GM23338 (cell line): ENCODE data around the gene CLEC7A.

ENCODE experiments used
- CREB1 ChIP-seq: fragments of 250-450 bp; sonication (Bioruptor Pico); IDR thresholded peaks from 2 replicates; pipeline ENCODE4 v1.5.0; 2020; ENCODE audit warnings: low read depth, mild to moderate bottlenecking, moderate library complexity
- ETS1 ChIP-seq: IDR thresholded peaks from 2 replicates; pipeline ENCODE4 v1.6.1; 2016; ENCODE audit warnings: antibody characterized with exemption
- EZH2 ChIP-seq: fragments of 200-600 bp; sonication (generic); IDR thresholded peaks from one replicate; pipeline ENCODE4 v1.8.0; 2017; ENCODE audit warnings: antibody characterized with exemption, mild to moderate bottlenecking, low read depth; ENCODE audit not compliant: unreplicated experiment
- EZH2phosphoT487 ChIP-seq: fragments of 200-600 bp; sonication (generic); IDR thresholded peaks from one replicate; pipeline ENCODE4 v1.8.1; 2018; ENCODE audit warnings: antibody characterized with exemption; ENCODE audit not compliant: unreplicated experiment
- JUNB ChIP-seq: IDR thresholded peaks from one replicate; pipeline ENCODE4 v1.6.1; 2016; ENCODE audit warnings: antibody characterized with exemption; ENCODE audit not compliant: unreplicated experiment
- NANOG ChIP-seq: IDR thresholded peaks from 2 replicates; pipeline ENCODE4 v1.6.1; 2016; ENCODE audit warnings: antibody characterized with exemption, borderline replicate concordance
- POLR2AphosphoS5 ChIP-seq: IDR thresholded peaks from 2 replicates; pipeline ENCODE4 v1.6.1; 2016; ENCODE audit warnings: antibody characterized with exemption, low read depth
- REST ChIP-seq: IDR thresholded peaks from one replicate; pipeline ENCODE4 v1.6.1; 2018; ENCODE audit warnings: antibody characterized with exemption; ENCODE audit not compliant: unreplicated experiment
- ZNF114 ChIP-seq: fragments of 250-450 bp; sonication (Bioruptor Pico); IDR thresholded peaks from 2 replicates; pipeline ENCODE4 v1.5.0; 2020; ENCODE audit warnings: mild to moderate bottlenecking, moderate library complexity
- ZNF331 ChIP-seq: fragments of 250-450 bp; sonication (Bioruptor Pico); IDR thresholded peaks from 2 replicates; pipeline ENCODE4 v1.5.0; 2020; ENCODE audit warnings: low read depth, mild to moderate bottlenecking, moderate library complexity
- ZNF462 ChIP-seq: fragments of 250-450 bp; sonication (Bioruptor Pico); IDR thresholded peaks from 2 replicates; pipeline ENCODE4 v1.5.0; 2020; ENCODE audit warnings: mild to moderate bottlenecking, moderate library complexity
- TF ChIP-seq, protein P1 (sequence below), 2 experiments: fragments of 200-600 bp in 1 of 2; sonication (generic) in 1 of 2; conservative IDR thresholded peaks; 2 replicates each; pipeline versions ENCODE4 v1.5.1 to v1.6.1; 2016 to 2017; ENCODE audit warnings: antibody characterized with exemption in 2 of 2, low read depth in 2 of 2, mild to moderate bottlenecking in 2 of 2, moderate library complexity in 1 of 2

DNA sequence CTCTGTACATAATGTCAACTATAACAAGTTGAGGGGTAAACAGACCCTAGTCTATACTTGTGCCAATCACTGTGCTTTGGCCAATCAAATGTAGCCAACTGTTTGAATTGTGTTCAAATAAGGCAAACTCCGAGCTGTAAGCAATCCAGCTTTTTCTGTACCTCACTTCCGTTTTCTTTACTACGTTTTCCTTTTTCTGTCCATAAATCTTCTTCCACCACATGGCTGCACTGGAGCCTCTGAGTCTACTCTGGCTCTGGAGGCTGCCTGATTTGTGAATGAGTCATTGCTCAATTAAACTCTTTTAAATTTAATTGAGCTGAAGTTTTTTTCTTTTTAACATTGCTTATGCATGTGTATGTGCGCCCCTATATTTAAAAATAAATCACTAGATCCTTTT is 60.9 kb downstream of the CLEC7A start:
- no peak for TF ChIP-seq ZNF331 (CRISPR knock-in tag)
- no peak for TF ChIP-seq POLR2AphosphoS5
- TF ChIP-seq, protein P1, sequence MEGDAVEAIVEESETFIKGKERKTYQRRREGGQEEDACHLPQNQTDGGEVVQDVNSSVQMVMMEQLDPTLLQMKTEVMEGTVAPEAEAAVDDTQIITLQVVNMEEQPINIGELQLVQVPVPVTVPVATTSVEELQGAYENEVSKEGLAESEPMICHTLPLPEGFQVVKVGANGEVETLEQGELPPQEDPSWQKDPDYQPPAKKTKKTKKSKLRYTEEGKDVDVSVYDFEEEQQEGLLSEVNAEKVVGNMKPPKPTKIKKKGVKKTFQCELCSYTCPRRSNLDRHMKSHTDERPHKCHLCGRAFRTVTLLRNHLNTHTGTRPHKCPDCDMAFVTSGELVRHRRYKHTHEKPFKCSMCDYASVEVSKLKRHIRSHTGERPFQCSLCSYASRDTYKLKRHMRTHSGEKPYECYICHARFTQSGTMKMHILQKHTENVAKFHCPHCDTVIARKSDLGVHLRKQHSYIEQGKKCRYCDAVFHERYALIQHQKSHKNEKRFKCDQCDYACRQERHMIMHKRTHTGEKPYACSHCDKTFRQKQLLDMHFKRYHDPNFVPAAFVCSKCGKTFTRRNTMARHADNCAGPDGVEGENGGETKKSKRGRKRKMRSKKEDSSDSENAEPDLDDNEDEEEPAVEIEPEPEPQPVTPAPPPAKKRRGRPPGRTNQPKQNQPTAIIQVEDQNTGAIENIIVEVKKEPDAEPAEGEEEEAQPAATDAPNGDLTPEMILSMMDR (conservative IDR thresholded peaks at IDR 0.05; ENCODE audit: low read depth in 2 of 2): no peak
- no peak for TF ChIP-seq EZH2
- no peak for TF ChIP-seq EZH2phosphoT487
- TF ChIP-seq ZNF462: no peak
- TF ChIP-seq ETS1: no peak
- no peak for TF ChIP-seq CREB1 (CRISPR knock-in tag)
- TF ChIP-seq REST: no peak
- no peak for TF ChIP-seq JUNB
- no peak for TF ChIP-seq ZNF114 (CRISPR knock-in tag)
- TF ChIP-seq NANOG: no peak
